HG02642 (cell line): ENCODE results near the gene SCTR.
A peak's percentile ranks its signal among the peaks of the same experiment; 100 is the strongest.

Source experiments
- ATAC-seq: cut with Tn5 transposase; IDR thresholded peaks from one replicate; pipeline ENCODE4 v1.9.1; 2021; ENCODE audit warnings: mild to moderate bottlenecking; ENCODE audit not compliant: unreplicated experiment, poor library complexity

SCTR gene

GRCh38 chr2:119523952-119524694 is at the start of gene SCTR:
TSS of gene SCTR (minus strand) at chr2:119524483. CDS start at chr2:119524226, 257 bp downstream.
- no peak for ATAC-seq

DNA sequence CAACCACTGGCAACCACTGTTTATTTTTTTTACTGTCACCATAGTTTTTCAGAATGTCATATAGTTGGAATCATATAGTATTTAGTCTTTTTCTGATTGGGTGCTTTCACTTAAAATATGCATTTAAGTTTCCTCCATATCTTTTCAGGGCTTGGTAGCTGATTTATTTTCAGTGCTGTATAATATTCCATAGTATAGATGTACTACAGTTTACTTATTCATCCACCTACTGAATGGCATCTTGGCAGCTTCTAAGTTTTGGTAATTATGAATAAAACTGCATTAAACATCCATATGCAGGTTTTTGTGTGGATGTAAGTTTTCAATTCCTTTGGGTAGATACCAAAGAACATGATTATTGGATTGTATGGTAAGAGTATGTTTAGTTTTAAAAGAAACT is 43.0 kb upstream of the SCTR start:
- ATAC-seq = no peak

DNA sequence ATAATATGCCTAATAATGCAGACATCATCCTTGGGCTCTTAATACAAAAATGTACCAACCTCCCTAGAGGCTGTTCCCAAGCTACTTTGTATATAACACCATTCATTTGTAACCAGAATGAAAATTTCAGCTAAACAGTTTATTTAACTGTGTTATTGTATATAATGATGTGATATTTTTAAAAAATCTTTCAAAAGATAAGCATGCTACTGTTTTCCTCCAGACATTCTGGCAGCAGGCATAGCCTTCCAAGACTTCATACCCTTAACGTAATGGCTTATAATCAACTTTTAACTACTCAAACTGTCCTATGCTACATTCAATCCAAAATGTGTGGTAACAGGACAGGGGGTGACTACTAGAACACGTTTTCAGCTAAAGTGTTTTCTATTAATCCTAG is 41.2 kb upstream of the SCTR start:
- no peak for ATAC-seq

DNA sequence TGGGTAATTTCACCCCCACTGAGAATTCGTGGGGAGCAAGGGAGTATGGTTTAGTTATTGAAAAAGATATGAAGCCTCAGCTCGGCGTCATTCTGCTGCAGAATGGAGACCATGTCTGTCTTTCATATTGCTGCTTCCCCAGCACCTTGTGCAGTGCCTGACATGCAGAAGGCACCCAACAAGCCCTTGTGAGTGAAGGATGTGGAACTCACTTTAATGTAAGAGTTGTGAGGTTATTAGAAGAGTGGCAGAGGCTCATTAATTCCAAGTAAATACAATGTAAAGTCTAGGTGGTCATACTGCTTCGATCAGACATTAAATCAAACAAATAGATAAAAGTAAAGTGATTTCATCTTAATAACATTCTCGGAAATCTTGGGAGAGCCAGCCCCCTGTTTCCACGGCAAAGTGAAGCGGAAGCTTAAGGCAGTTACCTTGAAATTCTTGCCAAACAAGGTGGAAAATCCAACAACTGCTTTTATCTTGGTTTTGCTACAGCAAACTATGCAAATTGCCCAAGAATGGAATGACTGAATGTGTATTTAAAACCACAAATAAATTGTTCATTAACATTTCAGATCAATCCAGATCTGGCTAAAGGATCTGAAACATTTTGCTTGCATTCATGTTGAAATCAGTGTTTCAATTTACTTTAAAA is 29.5 kb upstream of the SCTR start:
- ATAC-seq = no peak

- ATAC-seq = no peak
These were observed 28.6 kb upstream of the SCTR start for GRCh38 chr2:119552902-119553301.

DNA sequence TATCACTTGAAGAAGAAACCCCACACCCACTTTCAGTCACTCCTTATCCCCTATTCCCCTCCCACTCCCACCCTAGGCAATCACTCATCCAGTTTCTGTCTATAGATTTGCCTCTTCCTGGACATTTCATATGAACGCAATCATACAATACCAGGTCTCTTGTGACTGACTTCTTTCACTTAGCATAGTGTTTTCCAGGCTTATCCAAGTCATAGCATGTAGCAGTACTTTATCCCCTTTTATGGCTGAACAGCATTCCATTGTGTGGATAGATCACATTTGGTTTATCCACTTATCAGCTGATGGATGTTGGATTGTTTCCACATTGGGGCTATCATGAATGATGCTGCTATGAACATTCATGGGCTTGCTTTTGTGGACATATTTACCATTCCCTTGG is 26.6 kb upstream of the SCTR start:
- ATAC-seq = no peak

DNA sequence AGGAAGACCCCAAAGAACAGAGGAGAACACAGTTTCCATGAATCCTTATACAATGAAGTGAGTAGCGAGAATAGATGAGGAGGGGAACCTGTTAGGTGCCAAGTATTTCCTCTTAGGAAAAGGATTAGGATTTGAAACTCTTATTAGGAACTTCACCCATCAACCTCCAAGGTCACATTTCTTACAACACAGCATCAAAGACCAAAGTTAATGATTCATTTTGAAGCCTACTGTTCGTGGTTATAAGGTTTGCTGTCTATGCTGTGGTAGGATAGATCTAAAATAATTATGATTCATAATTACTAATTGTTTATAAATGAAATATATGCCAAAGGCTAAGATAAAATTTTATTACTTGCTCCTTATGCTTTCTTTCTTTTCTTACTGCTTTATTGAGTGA is 26.1 kb upstream of the SCTR start:
- no peak for ATAC-seq

DNA sequence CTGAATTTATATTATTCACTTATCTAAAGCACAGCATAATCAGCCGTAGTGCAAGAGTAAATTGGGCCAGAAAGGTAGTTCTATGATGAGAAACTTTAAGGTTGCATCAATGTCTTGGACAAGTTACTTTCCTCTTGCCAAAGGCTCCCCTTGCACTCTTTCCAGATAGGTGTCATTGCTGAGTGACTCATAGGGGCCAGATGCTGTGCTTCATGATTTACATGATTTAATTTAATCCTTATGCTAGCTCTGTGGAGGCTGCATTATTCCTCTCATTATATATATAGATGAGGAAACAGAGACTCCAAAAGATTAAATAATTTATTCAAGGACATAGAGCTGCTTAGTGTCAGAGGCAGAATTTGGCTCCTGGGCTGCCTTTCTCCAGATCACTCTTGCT is 25.0 kb upstream of the SCTR start:
- ATAC-seq = no peak

DNA sequence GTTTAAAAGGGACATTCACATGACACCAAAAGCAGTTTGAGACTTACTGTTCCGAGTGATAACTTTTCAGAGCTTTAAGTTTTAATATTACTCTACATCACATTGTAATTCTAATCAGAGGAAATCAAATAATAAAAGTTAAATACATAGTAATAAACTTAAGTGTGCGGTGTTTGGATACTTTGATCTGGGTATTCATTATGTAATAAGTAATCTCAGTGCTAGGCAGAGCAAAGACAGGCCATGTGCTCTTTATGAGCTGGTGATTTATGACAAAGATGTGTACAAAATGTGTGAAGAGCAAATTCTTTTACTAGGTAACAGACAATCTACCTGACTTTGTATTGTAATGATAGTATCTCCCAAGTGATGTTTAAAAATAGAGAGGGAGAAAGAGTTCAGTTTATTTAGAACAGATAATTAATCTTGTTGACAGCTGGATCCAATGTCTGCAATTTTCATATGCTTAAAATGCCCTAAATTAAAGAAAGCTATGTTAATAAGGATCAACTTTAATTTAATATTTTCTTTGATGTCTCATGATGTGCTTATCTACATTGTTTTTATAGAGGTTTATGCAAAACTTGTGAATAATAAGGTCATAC is 24.3 kb upstream of the SCTR start:
- ATAC-seq = no peak

GRCh38 chr2:119546447-119546767 is 22.1 kb upstream of the SCTR start:
- no peak for ATAC-seq

DNA sequence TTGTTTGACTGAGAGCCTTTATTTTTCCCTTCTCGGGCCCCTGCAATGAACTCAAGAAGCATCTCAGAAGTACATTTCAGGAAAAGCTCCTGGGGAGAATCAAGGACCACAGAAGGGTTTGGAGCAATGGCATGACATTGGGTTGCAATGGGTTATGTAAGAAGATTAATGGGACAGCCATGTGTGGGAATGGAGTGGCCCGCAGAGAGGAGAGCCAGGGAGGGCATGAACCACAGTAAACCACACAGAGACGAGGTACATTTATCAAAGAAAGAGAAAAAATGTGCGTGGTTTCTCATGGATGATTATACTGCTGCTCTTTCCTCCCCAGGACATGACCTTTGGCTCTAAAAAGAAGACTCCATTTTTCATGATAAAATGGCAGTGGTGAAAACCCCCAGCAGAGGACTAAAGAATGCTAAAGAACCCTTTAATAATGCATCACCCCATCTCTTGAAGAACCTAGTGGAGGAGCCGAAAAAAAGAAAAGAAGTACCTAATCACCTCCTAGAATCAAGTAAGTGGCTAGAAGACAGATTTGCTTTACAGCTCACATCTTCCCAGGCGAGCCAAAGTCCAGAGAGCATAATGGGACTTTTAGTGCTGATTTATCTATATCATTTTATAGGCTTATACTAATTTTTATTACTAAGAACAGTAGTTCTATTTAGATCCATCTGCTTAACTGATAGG is 21.6 kb upstream of the SCTR start:
- ATAC-seq = no peak

DNA sequence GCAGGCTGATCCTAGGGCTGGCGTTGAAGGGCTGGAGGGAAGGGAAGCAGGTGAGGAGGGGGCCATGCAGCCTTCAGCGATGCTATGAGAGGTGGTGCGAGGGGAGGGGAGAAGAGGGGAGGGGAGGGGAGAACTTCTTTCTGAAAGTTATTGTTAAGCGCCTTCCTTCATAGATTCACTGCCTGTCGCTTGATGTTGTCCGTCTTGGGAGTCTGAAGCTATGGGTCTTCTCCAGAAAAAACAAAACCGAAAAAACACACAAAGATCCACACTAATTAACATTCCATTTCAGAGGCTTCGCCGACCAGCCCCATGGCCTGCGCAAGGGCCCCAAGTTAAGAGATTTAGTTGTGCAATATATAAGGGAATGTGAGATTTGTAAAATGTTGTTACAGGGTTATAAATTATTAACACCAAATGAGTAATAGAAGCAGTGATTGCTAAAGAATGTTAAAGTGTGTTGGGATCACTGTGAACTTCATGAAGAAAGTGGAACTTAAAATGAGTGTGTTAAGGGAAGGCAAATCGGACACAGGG is 20.7 kb upstream of the SCTR start:
- ATAC-seq = no peak

DNA sequence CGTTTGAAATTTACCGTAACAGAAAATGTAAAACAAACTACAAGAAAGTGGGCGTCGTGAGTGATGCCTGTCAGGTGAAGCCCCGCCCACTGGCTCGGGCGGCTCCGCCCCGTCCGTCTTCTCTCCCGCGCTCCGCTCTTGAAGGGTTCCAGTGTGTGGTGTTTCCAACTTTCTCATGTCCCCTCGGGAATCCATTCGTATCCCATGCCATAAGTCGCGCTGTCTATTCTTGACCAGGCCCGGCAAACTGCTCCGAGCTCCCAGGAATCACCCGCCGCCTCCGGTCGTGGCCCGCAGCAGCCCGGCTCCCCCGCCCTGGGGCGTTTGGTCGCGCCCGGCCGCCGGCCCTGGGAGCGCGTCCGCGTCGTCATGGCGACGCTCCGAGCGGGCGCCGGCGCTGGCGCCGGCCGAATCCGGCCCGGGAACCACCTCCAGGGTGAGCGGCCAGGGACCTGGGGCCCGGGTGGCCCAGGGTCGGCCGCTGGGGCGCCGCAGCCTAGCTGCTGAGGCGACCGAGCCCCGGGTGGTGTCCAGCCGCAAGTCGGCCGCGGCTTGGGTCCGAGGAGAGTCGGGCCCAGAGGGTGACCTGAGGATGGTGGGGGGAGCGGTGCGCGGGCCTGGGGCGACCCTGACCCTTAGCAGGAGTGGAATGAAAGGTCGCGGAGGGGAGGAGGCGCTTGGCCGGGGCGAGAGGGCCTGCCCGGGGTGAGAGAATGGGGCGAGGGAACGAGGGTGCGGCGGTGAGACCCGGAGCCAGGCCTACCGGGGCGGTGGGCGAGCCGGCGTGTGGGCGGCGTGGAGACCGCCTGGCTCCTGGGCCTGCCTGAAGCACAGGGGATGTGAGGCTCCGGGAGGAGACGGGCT is 20.0 kb upstream of the SCTR start, which contains the start of gene CFAP221:
TSS of gene CFAP221 (plus strand) at position 375 of the 864 bp plus-strand sequence. CDS start 1,683 bp downstream, outside the sequence.
- ATAC-seq = peak; percentile 92

GRCh38 chr2:119541476-119541875 is 17.2 kb upstream of the SCTR start:
- ATAC-seq = no peak

DNA sequence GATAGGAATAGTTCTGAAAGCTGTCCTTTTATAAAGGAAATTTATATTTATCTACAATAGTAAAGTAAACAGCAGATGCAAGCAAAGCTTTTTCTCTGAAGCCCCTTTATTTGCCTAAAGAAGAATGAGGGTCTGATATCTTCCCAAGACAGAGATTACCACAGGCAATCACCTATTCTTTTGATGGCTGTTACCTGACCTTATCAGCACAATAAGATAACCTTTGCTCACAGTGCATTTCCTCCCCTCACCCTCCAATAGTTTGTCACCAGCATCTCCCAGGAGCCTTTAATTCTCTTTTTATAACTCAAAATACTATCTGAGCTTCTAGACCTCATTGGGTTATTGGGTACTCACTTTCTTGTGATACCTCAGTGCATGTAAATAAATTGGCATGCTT is 13.5 kb upstream of the SCTR start:
- ATAC-seq = no peak

DNA sequence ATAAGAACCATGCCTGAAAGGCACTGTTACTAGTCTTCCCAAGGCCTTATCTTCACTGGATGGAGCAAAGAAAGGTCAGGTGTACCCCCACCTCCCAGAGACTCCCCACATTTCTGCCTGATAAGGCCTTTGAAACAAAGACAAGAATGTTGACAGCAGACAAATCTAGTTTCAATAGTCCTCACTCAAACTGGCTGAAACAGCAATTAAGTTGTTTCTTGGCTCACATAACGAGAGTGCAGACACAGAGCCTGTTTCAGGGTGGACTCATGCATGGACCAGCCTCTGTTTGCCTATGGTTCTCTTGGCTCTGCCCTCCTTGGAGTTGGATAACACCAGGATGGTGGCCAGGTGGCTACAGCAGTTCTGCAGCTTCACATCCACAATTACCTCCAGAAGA is 12.4 kb upstream of the SCTR start:
- no peak for ATAC-seq

- no peak for ATAC-seq
These were observed 11.9 kb upstream of the SCTR start for GRCh38 chr2:119536211-119536610.

GRCh38 chr2:119533560-119533959 is 9.3 kb upstream of the SCTR start:
- no peak for ATAC-seq

DNA sequence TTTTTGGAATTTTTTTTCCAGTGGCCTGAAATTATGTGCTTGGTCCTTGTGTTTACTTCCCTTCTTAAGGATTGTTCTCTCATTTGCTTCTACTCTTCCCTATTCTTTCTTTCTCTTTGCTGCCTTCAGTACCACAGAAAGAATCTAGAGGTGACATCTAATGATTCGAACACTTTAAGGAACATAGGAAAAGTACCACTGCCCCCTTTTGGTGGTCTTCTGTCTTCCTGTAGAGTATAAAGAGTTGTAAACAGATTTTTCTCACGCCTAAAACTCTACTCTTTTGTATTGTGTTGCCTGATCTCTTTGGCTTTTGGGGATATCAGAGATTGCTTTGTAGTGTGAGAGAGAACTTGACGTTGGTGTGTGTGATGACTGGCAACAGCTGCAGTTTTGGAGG is 7.0 kb upstream of the SCTR start:
- ATAC-seq = no peak

- no peak for ATAC-seq
These were observed 3.7 kb upstream of the SCTR start for GRCh38 chr2:119527999-119528398.
